Measurements from ENCODE around the gene RAB3B.

The RAB3B gene

GRCh38 chr1:51863384-51863783 lies 127.1 kb downstream of the RAB3B start:
- intact Hi-C loops (cut with DNase I; ENCODE audit: low total_unique reads), result no loop called here
- H3K4me1 ChIP-seq, result peaks cover 0 to 18% (median 0%) of the 10 kb centered on the region in 4 donors
- TF ChIP-seq CTCF (IDR thresholded peaks at IDR 0.05), result no peak

GRCh38 chr1:51861669-51862068 lies 128.8 kb downstream of the RAB3B start:
- peaks cover 0 to 4% (median 0%) of the 10 kb centered on the region in 4 donors for H3K4me1 ChIP-seq
- no peak overlapping the region for H3K27ac ChIP-seq
- no peak for DNase-seq
- intact Hi-C loops (cut with DNase I; ENCODE audit: low total_unique reads), result no loop called here
- no peaks in the 10 kb centered on the region for H3K36me3 ChIP-seq
- H3K4me3 ChIP-seq, result no peak overlapping the region
- H3K27me3 ChIP-seq, result no peaks in the 10 kb centered on the region
- no peaks in the 10 kb centered on the region for H3K9me3 ChIP-seq
- no peak for TF ChIP-seq CTCF (IDR thresholded peaks at IDR 0.05)

More at GRCh38 chr1:51863384-51863783, 127.1 kb downstream of the RAB3B start:
- H3K4me3 ChIP-seq, result no peak overlapping the region
- H3K27me3 ChIP-seq, result no peaks in the 10 kb centered on the region
- H3K27ac ChIP-seq, result no peak overlapping the region
- DNase-seq, result no peak
- no peaks in the 10 kb centered on the region for H3K36me3 ChIP-seq
- no peaks in the 10 kb centered on the region for H3K9me3 ChIP-seq

DNA sequence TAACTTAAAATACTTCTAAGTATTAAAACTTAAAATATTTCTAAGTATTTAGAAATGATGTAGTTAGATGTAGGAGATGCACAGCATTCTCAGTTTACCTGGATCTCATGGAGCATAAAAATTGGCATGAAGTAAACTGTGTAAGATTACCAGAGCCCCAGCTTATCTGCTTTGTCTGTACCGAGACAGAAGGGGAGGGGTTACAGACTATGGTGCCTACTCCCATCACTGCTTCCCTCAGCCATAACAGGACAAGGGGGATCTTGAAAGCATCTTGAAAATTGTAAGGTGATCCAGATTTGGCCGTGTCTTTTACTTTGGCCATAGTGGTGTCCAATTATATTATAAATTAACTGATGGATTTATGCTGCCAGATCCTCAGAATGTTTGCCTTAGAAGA lies 130.8 kb downstream of the RAB3B start:
- Histone ChIP-seq H3K9me3 (no peaks in the 10 kb centered on the region), H3K27ac (no peak overlapping the region), H3K4me1 (peaks cover 0 to 4% (median 0%) of the 10 kb centered on the region in 4 donors), H3K27me3 (no peaks in the 10 kb centered on the region), H3K4me3 (no peak overlapping the region), H3K36me3 (peaks cover 0 to 9% (median 5%) of the 10 kb centered on the region in 3 donors)
- TF ChIP-seq CTCF (IDR thresholded peaks at IDR 0.05), result no peak
- intact Hi-C loops (cut with DNase I; ENCODE audit: low total_unique reads), result no loop called here
- no peak for DNase-seq

- Histone ChIP-seq H3K9me3 (no peaks in the 10 kb centered on the region), H3K36me3 (peaks cover 0 to 9% (median 9%) of the 10 kb centered on the region in 3 donors), H3K27me3 (no peaks in the 10 kb centered on the region), H3K4me1 (peaks cover 0 to 4% (median 0%) of the 10 kb centered on the region in 4 donors), H3K4me3 (no peak overlapping the region), H3K27ac (no peak overlapping the region)
- TF ChIP-seq CTCF (IDR thresholded peaks at IDR 0.05), result no peak
- intact Hi-C loops (cut with DNase I; ENCODE audit: low total_unique reads), result no loop called here
- DNase-seq, result no peak
Measured at GRCh38 chr1:51859333-51859732, 131.2 kb downstream of the RAB3B start.

DNA sequence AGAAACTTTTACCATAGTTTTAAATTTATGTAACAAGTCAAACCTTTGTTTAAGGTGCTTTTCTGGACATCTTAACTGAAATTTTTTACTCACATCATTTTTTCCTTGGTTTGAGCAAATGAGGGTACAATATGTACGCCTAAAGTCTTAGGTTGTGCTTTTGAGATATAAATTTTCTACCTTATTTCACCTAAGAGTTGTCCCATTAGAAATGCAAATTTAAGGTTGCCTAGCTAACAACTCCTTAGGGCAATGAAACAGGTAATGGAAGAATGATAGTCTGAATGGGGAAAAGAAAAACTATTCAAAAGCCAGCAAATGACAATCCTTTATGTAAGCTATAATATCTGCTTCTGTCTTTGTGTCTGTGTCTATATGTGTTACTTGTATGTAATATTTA lies 131.6 kb downstream of the RAB3B start:
- H3K4me1 ChIP-seq, result peaks cover 0 to 4% (median 0%) of the 10 kb centered on the region in 4 donors
- H3K27ac ChIP-seq, result no peak overlapping the region
- no peak for DNase-seq
- H3K9me3 ChIP-seq, result no peaks in the 10 kb centered on the region
- no peaks in the 10 kb centered on the region for H3K27me3 ChIP-seq
- no peak overlapping the region for H3K4me3 ChIP-seq
- TF ChIP-seq CTCF (IDR thresholded peaks at IDR 0.05), result no peak
- intact Hi-C loops (cut with DNase I; ENCODE audit: low total_unique reads), result no loop called here
- H3K36me3 ChIP-seq, result peaks cover 0 to 12% (median 9%) of the 10 kb centered on the region in 3 donors
